ENCODE measurements around the gene PIEZO1. TPM values are rescaled to one million over a fixed set of nuclear protein-coding genes. Genes with fewer than 3 reads are reported as not detected.

Gene PIEZO1
- polyA plus RNA-seq, 1 of the 3 experiments (the other 2 are of a cell fraction), result 184 TPM

DNA sequence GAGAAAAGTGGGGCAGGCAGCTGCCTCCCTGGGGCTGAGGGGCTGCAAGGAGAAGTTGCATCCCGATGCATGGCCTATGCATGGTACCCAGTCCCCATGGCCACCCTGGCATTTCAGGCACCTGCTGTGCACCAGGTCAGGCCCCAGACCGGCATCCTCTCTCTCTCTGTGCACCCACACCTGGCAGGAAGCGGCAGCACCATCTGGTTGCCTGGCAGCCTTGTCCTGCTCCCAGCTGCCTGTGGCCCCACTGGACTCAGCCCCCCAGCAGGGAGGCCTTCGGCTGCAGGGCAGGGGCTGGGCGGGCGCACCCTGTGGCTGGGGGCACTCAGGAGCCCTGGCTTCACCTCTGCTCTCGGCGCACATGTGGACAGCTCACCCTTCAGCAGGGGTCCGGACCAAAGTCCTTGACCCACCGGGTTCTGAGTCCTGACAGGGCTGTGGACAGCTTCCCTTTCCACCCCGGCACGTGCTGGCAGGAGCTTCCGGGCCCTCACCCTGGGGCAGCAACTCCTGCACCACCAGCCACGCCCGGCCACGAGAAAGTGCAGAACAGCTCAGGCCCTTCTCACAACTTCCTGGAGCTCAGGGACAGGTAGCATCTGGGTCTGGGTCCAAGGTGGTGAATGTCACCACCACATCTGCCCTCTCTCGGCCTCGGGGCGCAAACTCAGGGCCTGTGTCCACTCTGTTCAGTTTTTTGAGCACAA, 42.0 kb downstream of the PIEZO1 start:
- H3K79me2 ChIP-seq (ENCODE audit: insufficient read depth), result peaks cover 33% of the 10 kb centered on the region; the same call in 1 of the 2 replicates

DNA sequence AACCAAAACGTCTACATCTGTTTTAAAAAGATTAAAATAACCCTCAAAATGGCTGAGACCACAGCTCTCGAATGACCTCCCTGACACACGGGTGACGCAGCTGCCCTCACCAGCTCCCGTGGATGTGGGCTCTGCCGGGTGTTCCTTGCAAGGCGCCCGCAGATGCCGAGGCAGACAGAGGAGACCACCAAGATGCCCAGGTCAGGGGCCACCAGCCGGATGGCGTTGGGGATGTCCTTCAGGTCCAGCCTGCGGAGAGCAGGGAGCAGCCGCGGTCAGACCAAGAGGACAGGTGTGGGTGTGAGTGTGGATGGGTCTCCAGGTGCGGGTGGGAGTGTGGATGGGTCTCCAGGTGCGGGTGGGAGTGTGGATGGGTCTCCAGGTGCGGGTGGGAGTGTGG, 43.7 kb downstream of the PIEZO1 start:
- WGBS (ENCODE audit: low lambda C conversion rate), result 90% methylated on average over 15 of the region's 17 CpGs
- Histone ChIP-seq H4K20me1 (ENCODE audit: insufficient read depth) (peaks cover 37% of the 10 kb centered on the region), H3K36me3 (replicated peaks in 1 of 2; ENCODE audit: control insufficient read depth in 1 of 2, insufficient read depth in 2 of 2, low read length in 1 of 2) (peaks cover 0 to 18% of the 10 kb centered on the region in 2 experiments), H3F3A (replicated peaks; ENCODE audit: insufficient read depth) (peaks cover 8% of the 10 kb centered on the region), H3K4me3 (ENCODE audit: low read depth in 2 of 2, low read length in 1 of 2) (no peak overlapping the region), H3K9me2 (no peaks in the 10 kb centered on the region), H3K4me1 (ENCODE audit: control insufficient read depth in 1 of 2, insufficient read depth in 2 of 2, low read depth in 1 of 2, low read length in 1 of 2) (peaks cover 0 to 6% of the 10 kb centered on the region in 2 experiments; a peak in 1 of 4 replicates), H3K4me2 (no peak overlapping the region), H2AFZ (ENCODE audit: low read depth) (no peak overlapping the region), H3K79me2 (ENCODE audit: insufficient read depth) (peaks cover 23% of the 10 kb centered on the region; the same call in 1 of the 2 replicates), H3K27ac (ENCODE audit: low read depth in 2 of 2, low read length in 1 of 2) (no peak overlapping the region), H3K9ac (no peak overlapping the region), H3K27me3 (ENCODE audit: insufficient read depth) (no peaks in the 10 kb centered on the region), H3K9me3 (no peaks in the 10 kb centered on the region)
- DNase-seq, result no peak
- no peak for TF ChIP-seq RXRA (IDR thresholded peaks at IDR 0.05; ENCODE audit: borderline replicate concordance, low read depth)
- TF ChIP-seq, protein P1, sequence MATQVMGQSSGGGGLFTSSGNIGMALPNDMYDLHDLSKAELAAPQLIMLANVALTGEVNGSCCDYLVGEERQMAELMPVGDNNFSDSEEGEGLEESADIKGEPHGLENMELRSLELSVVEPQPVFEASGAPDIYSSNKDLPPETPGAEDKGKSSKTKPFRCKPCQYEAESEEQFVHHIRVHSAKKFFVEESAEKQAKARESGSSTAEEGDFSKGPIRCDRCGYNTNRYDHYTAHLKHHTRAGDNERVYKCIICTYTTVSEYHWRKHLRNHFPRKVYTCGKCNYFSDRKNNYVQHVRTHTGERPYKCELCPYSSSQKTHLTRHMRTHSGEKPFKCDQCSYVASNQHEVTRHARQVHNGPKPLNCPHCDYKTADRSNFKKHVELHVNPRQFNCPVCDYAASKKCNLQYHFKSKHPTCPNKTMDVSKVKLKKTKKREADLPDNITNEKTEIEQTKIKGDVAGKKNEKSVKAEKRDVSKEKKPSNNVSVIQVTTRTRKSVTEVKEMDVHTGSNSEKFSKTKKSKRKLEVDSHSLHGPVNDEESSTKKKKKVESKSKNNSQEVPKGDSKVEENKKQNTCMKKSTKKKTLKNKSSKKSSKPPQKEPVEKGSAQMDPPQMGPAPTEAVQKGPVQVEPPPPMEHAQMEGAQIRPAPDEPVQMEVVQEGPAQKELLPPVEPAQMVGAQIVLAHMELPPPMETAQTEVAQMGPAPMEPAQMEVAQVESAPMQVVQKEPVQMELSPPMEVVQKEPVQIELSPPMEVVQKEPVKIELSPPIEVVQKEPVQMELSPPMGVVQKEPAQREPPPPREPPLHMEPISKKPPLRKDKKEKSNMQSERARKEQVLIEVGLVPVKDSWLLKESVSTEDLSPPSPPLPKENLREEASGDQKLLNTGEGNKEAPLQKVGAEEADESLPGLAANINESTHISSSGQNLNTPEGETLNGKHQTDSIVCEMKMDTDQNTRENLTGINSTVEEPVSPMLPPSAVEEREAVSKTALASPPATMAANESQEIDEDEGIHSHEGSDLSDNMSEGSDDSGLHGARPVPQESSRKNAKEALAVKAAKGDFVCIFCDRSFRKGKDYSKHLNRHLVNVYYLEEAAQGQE (IDR thresholded peaks at IDR 0.05; ENCODE audit: low read depth, low read length), result no peak
- CTCF ChIA-PET, result interaction anchor here (0.6 to 17.4 kb wide), 3 partner anchors 18 to 426 kb away, joined by 3 to 540 read pairs (median 3); no protein-coding TSS in a partner anchor
- POLR2A ChIA-PET, result no interaction called here

More for the DNA sequence above, 42.0 kb downstream of the PIEZO1 start:
- Histone ChIP-seq H3K4me1 (ENCODE audit: control insufficient read depth in 1 of 2, insufficient read depth in 2 of 2, low read depth in 1 of 2, low read length in 1 of 2) (peaks cover 0 to 3% of the 10 kb centered on the region in 2 experiments; a peak in 1 of 4 replicates), H3K9me2 (no peaks in the 10 kb centered on the region), H3K9ac (no peak overlapping the region), H3K27me3 (ENCODE audit: insufficient read depth) (no peaks in the 10 kb centered on the region), H3K4me2 (no peak overlapping the region), H3K9me3 (no peaks in the 10 kb centered on the region), H3K36me3 (replicated peaks in 1 of 2; ENCODE audit: control insufficient read depth in 1 of 2, insufficient read depth in 2 of 2, low read length in 1 of 2) (peaks cover 0 to 18% of the 10 kb centered on the region in 2 experiments), H4K20me1 (ENCODE audit: insufficient read depth) (peaks cover 32% of the 10 kb centered on the region), H3F3A (replicated peaks; ENCODE audit: insufficient read depth) (peaks cover 5% of the 10 kb centered on the region), H2AFZ (ENCODE audit: low read depth) (no peak overlapping the region), H3K27ac (ENCODE audit: low read depth in 2 of 2, low read length in 1 of 2) (no peak overlapping the region), H3K4me3 (ENCODE audit: low read depth in 2 of 2, low read length in 1 of 2) (no peak overlapping the region)
- DNase-seq, result no peak
- 79% methylated on average over 6 of the region's 19 CpGs for WGBS (ENCODE audit: low lambda C conversion rate)
- ChIA-PET CTCF (interaction anchor here (0.7 to 17.4 kb wide), 14 partner anchors 8 to 473 kb away, joined by 3 to 540 read pairs (median 4); partner anchors contain the start of gene PIEZO1), POLR2A (no interaction called here)
- TF ChIP-seq RCOR1 (IDR thresholded peaks at IDR 0.05; ENCODE audit: low read length) (no peak), SIN3A (IDR thresholded peaks at IDR 0.05; ENCODE audit: borderline replicate concordance, low read depth, low read length) (no peak), SMC3 (IDR thresholded peaks at IDR 0.05; ENCODE audit: low read depth, low read length) (no peak), EZH2phosphoT487 (IDR thresholded peaks at IDR 0.05; ENCODE audit: borderline replicate concordance, low read depth) (no peak), JUND (IDR thresholded peaks at IDR 0.05) (no peak), EP300 (IDR thresholded peaks at IDR 0.05; ENCODE audit: borderline replicate concordance in 1 of 2, low read depth in 1 of 2, low read length in 1 of 2) (no peak), FOXM1 (IDR thresholded peaks at IDR 0.05; ENCODE audit: low read depth) (no peak), MXI1 (IDR thresholded peaks at IDR 0.05; ENCODE audit: low read depth, low read length) (no peak), POLR2AphosphoS5 (IDR thresholded peaks at IDR 0.05; ENCODE audit: low read depth, low read length) (no peak), TCF12 (IDR thresholded peaks at IDR 0.05) (no peak), YY1 (IDR thresholded peaks at IDR 0.05; ENCODE audit: low read depth) (no peak), RXRA (IDR thresholded peaks at IDR 0.05; ENCODE audit: borderline replicate concordance, low read depth) (no peak), FOXJ3 (CRISPR knock-in tag; IDR thresholded peaks at IDR 0.05) (no peak)
- TF ChIP-seq, protein P1 (IDR thresholded peaks at IDR 0.05; ENCODE audit: low read depth, low read length), result no peak
- TF ChIP-seq, protein P2, sequence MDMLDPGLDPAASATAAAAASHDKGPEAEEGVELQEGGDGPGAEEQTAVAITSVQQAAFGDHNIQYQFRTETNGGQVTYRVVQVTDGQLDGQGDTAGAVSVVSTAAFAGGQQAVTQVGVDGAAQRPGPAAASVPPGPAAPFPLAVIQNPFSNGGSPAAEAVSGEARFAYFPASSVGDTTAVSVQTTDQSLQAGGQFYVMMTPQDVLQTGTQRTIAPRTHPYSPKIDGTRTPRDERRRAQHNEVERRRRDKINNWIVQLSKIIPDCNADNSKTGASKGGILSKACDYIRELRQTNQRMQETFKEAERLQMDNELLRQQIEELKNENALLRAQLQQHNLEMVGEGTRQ (IDR thresholded peaks at IDR 0.05; ENCODE audit: borderline replicate concordance, low read depth, low read length), result no peak

Measured in SK-N-SH (cell line).